GM19395 (cell line): ENCODE data around the gene PHB1.
"Not testable (repeated sequence)": the region's sequence is repeated elsewhere in the genome, so short reads cannot be mapped to it uniquely, and the experiment has no call there.

Experiments
- ATAC-seq: cut with Tn5 transposase; IDR thresholded peaks from one replicate; pipeline ENCODE4 v1.9.1; 2021; ENCODE audit warnings: mild to moderate bottlenecking, moderate library complexity; ENCODE audit not compliant: unreplicated experiment

PHB1 gene

DNA sequence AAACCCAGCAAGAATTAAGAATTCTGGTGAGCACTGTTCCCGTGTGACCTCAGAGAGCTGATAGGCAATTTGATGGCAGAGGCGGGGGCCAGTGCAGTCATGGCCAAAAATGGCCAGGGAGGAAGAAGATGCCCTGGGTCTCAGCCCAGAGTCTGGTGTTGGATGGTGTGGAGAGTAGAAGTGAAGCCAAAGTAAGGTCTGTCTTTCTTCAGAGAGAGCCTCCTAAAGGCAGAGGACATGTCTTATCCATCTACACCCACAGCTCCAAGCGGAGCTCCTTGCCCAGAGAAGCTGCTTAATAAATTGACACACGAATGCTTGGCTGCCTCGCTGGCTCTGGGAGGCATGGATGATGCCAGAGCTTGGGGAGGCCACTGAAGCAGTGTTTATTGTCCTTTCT is 32.9 kb downstream of the PHB1 start:
- no peak for ATAC-seq

DNA sequence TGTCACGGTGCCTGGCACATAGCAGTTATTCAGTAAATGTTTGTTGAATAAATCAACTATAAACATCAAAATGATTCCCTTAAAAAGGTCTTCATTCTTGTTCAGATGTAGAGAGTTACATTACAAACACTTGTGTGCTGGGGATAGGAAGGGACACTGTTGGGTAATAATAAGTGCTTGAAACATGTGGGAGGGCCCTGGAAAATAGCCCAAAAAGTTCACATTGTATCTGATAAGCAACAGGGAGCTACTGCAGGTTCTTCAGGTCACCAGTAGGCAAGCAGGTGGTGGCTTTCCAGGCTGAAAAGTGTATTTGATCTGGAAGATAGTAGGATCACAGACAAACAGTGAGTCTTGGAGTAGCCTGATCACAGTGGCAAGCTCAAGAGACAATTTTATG is 33.6 kb downstream of the PHB1 start:
- ATAC-seq = no peak

DNA sequence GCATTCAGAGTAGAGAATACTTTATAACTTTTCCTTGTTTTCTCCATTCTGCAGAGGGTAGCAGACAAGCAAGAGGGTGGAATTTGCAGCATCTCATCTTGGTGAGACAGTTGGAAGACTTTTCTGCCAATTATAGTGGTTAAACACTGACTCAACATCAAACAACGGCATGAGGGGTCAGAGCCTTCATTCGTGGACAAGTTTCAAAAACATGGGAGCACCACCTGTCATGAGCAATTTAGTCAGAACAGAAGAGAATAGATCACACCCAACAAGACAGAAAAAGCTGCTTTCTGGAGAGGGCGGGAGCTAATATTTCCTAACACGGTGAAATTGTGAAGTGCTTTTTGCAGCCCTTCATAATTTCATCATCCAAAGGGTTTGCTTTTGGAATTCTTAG is 34.8 kb downstream of the PHB1 start:
- no peak for ATAC-seq

DNA sequence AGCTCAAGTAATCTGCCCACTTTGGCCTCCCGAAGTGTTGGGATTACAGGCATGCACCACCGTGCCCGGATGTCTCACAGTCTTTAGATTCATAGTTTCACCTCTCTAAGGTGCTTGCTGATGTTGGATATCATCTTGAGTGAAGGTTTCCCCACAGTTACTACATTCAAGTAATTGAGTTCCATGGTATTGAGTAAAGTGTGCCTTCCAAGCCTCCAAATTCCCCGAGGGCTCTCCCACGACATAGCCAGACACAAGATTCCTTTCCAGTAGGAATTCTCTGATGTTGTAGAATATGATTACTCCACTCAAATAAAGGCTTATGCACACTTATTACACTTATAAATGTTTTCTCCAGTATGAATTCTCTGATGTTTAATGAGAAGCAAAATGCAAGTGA is 36.4 kb downstream of the PHB1 start:
- no peak for ATAC-seq

DNA sequence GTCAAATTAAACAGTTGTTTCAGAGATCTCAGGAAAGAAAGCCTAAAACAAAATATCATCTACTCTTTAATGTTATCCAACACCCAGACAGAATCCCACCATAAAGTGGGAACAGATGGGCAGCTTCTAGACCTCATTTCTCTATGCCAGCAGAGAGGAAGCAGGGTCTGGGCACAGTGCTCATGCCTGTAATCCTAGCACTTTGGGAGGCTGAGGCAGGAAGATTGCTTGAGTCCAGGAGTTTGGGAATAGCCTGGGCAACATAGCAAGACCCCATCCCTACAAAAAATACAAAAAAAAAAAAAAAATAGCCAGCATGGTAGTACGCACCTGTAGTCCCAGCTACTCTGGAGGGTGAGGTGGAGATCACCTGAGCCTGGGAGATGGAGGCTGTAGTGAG is 39.1 kb downstream of the PHB1 start:
- ATAC-seq = no peak

DNA sequence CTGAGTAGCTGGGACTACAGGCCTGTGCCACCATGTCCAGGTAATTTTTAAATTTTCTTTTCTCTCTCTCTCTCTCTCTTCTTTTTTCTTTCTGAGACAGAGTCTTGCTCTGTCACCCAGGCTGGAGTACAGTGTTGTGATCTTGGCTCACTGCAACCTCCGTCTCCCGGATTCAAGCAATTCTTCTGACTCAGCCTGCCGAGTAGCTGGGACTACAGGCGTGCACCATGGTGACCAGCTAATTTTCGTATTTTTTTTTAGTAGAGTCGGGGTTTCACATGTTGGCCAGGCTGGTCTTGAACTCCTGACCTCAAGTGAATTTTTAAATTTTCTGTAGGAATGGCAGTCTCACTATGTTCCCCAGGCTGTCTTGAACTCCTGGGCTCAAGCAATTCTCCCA is 41.6 kb downstream of the PHB1 start:
- no peak for ATAC-seq

DNA sequence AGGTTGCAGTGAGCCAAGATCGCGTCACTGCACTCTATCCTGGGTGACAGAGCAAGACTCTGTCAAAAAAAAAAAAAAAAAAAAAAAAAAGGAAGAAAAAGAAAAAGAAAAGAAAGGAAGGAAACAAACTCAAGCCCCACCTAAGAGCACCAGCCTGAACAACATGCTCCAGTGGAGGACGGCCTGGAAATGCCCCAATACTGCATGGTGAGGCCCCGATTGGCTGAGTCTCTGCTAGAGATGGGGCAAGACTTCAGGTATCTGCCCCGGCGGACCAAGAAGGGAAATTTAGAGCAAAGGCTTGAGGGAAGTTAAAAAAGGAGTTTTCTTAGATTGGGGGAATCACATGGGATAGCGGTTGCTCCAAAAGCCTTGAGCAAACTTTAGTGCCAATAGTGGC is 42.3 kb downstream of the PHB1 start:
- no peak for ATAC-seq

DNA sequence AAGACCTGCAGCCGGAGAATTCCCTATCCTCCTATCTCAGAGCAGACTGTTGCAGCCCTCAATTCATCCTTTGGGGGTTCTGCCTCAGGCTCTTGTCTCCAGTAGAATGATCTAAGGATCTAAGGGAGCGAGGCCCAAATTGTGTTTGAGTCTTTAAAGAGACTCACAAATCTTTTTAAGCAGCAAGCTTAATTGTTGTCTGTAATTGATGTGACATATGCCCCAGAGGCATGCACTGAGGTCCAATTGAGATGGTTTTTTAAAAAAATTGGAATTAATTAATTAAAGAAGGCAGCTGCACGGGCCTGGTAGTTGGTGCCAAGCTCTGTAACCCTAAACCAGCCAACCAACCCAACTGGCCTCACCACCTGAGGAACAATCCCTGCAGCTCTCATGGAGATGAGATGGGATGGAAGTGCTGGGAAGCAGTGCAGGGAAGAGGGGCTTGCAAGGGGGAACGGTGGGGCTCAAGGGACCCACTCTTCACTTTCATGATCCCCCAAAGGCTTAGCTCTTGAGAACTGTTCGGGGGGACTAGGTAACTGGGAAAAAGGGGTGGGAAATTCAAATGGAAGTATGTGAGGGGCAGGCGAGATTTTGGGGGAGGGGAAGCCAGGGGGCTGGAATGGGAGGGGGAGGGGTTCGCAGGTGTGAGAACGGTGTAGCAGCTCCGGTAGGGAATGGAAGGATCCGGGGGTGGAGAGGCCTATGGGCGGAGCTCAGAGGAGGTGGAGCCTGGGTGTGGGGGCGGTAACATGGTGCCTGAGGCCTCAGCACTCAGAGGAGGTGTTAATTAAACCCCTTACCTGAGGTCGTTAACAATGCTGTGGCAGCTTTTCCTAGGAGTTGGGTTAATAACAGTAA is 43.5 kb downstream of the PHB1 start:
- ATAC-seq = no peak

DNA sequence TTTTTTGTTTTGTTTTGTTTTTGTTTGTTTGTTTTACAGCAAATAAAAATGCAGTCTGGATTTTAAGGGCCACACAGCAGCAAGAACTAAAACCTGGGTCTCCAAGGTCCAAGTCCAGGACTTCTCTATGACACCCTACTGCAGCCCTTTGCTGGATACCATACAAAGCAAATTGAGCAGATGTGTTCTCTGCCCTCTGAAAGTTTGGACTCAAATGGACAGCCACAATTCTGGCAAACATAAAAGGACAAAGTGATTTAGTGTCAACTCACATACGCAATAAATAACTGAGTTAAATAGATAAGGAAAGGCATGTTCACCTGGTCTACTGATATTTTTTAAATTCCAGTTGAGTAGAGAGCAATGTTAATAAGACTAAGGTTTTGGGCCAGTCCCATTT is 44.9 kb downstream of the PHB1 start:
- no peak for ATAC-seq

DNA sequence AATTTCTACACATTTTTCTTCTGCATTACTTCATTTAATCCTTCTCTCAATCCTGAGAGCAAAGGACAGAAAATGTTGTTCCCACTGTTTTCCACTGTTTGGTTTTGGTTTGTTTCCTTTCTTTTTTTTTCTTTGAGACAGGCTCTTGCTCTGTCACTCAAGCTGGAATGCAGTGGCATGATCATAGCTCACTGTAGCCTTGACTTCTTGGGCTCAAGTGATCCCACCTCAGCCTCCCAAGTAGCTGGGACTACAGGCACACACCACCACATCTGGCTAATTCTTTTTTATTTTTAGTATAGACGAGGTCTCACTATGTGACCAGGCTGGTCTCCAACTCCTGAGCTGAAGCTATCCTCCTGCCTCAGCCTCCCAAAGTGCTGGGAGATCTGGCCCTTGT is 45.6 kb downstream of the PHB1 start:
- ATAC-seq = no peak

DNA sequence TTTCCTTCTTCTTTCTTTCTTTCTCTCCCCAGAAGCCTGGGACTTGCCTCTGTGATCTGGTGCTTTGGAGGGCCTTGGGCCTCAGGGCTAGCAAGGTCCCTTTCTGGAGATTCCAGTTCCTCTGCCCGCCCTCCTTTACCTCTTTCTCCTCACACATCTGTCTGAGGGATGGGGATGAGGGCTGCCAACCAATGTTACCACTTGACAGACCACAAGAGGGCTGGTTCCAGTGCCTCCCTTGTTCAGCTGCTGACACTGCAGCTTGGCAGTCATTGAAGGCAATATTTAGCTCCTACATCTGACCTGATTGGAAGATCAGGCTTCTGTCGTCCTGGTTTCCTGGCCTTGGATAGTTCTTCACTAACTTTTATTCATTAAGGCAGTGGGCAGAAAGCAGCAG is 49.0 kb downstream of the PHB1 start:
- no peak for ATAC-seq

DNA sequence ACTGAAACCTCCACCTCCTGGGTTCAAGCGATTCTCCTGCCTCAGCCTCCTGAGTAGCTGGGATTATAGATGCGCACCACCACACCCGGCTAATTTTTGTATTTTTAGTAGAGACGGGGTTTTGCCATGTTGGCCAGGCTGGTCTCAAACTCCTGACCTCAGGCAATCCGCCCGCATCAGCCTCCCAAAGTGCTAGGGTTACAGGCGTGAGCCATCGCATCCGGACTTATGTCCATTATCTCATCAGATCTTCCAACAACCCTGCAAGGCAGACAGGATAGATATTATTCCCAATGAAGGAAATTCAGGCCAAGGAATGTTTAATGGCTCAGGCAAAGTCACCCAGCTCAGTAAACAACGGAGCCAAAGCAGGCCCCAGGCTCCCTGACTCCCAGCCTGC is 49.6 kb downstream of the PHB1 start:
- not testable (repeated sequence) for ATAC-seq

DNA sequence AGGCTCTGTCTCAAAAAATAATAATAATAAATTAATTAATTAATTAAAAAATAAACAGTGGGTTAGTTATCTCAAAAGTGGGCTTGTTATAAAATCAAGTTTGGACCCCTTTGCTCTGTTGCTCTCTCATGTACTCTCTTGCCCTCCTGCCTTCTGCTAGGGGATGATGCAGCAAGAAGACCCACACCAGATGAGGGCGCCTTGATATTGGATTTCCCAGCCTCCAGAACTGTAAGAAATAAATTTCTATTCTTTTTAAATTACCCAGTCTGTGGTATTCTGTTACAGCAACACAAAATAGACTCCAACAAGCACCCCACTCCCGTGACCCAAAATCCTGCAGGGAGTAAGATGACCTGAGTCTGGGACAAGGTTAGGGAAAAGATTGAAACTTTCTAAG is 50.6 kb downstream of the PHB1 start:
- ATAC-seq = no peak

DNA sequence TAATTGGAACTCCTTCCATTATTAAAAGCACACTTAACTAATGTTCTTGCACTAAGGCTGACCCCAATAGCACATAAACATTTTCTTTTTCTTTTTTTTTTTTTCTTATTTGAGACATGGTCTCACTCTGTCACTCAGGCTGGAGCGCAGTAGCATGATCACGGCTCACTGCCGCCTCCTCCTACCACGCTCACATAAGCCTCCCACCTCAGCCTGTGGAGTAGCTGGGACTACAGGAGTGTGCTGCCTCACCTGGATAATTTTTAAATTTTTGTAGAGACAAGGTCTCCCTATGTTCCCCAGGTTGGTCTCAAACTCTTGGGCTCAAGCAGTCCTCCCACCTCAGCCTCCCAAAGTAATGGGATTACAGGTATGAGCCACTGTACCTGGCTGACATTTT is 51.4 kb downstream of the PHB1 start:
- ATAC-seq = no peak

DNA sequence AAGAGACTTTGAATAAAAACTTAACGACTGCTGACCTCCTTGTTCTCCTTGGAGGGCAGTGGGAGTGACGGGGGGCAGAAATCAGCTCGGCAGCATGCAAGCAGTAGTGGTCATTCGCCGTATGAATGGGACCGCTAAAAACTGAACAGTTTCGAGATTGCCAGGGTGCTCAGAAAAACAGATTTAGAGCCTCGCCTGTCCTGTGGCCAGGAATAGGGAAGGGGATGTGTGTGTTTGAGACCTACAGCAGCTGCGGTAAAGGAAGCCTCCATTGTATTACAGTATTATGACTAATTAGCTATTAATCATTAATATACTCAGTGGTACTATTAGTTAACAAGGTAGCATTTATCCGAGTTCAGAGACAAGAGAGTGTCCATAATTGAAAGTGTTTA is 52.0 kb downstream of the PHB1 start:
- peak; percentile 5 for ATAC-seq

DNA sequence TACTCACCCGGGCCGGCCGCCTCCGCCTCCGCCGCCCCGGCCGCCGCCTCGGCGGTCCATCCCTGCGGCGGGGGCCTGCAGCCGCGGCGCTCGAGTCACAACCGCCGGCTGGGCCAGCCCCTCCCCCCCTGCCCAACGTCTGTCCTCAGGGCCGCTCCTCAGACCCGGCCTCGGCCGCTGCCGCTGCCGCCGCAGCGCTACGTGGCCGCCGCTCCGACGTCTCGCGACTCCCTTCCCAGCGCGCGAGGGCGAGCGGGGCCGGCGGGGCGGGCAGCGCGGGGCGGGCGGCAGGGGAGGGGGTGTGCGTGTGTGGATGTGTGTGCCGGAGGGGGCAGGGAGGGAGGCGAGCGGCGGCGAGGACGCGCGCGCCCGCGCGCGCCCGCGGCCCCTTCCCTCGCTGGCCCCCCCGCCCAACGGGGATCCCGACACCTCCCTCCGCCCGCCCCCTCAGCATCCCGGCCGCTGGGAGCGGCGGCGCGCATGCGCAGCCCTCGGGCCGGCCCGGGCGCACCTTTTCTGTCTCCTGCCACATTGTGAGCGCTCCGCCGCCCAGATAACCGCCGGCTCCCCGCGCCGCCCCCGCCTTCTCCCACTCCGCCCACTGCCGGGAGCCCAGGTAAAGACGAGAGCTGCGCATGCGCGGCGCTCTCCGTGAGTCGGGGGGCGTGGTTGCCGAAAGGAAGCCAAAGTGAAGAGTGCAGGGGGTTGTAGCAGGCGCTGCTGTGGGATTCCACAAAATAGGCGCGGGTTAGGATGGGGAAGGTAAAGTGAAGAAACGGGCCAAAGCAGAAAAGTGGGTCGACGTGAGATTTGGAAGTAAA is 52.6 kb downstream of the PHB1 start, which contains the start of gene ZNF652:
Gene ZNF652 (minus strand): TSS at position 349 of the 821 bp plus-strand sequence. CDS start 44,525 bp downstream, outside the sequence.
- peak; percentile 63 for ATAC-seq

DNA sequence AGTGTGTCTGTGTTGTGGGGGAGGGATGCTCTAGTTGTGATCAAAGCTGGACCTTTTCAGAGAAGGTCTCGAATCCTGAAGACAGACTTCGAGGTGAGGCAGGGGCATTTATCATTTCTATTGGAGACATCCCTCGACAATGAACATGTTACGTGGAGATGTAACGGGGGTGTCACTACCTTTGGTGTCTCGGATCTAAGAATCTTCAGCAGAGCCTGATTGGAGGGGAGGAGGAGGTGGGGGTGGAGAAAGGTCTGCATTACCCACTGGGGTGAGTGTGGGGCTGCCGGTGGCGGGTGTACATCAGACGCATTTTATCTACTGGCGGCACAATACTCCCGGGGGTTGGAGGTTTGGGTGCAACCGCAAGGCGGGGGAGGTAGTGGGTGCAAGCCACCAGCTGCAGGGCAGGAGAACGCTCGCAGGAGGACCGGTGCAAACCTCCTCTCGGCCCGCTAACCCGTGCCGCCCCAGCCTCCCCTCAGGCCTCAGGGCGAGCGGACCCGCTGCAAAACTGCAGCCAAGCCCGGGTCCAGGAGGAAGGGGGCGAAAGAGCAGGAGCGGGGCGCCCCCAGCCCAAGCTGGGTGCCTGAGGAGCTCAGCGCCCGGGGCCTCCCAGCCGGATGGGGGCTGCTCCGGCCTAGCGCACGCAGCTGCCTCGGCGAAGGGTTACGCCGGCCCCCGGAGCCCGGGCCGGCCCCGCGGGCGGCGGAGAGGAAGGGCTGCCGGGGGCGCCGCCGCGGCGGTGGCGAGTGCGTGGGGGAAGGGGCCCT is 53.4 kb downstream of the PHB1 start:
- ATAC-seq = peak; percentile 20

DNA sequence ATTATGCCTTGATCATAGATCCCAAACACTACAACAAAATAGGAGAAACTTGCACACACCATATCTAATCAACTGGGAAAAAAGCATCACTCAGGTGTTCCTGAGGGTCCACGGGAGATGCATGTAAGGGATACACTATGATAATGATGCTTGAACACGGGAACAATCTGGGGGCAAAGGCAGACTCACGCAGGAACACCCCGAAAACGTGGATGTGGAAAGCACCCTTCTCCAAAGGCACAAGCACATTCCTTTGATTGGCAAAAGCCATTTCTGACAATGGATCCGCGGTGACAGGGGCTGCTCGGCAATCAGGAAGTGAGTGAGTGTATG is 53.9 kb downstream of the PHB1 start:
- peak; percentile 8 for ATAC-seq

DNA sequence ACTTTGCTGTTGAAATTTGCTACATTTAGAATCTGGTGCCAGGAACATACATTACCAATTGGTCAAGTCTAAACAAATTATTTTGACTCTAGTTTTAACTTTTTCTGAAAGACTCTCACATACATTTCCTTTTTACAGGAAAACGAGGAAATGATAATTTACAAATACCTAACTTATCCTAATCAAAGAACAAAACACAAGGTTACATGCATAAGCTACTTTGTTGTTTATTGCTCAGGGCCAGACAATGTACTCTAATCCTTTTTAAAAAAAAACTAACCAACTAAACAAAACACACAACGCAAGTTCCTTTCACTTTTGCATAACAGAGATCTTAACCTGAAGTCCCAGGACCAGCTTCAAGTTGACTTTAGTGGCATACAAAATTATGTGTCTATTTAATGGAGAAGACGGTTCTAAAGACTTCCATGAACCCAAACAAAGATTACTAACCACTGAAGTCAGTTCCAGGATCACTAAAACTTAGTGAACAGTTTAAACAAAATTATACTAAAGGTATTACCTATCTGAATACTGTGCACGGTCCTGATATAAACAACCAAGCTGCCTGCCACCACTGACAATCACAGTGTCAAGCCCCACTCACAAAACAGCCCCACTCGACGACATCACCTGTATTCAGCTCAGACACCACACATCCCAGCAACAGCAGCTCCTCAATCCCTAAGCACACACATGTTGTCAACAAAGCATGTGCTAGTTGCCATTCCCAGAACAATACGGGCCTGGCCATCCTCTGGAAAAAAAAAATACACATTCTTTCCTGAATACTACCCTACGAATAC is 54.5 kb downstream of the PHB1 start:
- ATAC-seq = no peak

DNA sequence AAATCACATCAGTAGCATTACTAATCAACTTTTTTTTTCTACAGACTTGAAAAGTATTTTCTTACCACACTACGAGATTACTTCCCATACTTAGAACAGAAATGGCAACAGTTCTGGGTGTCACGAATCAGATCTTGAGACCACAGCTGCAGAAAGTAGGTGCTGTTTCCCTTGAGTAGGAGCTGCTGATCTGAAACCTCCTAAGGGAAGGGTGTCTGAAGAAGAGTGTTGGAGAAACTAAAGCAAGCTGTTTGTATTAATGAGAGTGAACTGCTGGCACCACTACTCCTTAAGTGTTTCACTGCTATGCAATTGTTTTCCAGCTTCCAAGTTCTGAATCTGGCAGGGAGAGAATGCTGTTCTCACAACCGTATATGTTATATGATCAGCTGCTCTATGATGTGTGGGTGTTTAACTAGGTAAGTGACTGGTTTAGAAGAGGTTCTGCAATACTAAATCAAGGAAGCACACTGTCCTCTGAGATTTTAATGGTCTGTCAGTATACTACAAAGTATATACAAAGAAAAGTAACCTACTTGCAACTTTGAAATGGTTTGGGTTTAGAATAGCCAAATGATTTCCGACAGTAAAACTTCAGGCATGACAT is 55.9 kb downstream of the PHB1 start:
- no peak for ATAC-seq
